Ectodermal cell (in vitro differentiated cells): ENCODE measurements around the gene CAMK2N1.

ENCODE experiments used
- H3K27ac ChIP-seq: 2 replicates; pipeline ENCODE4 v1.7.0; 2013; ENCODE audit warnings: mild to moderate bottlenecking, low read depth, low read length; ENCODE audit not compliant: insufficient read depth, poor library complexity, severe bottlenecking
- H3K27me3 ChIP-seq: 2 replicates; pipeline ENCODE4 v1.7.0; 2013; ENCODE audit warnings: mild to moderate bottlenecking, low read length; ENCODE audit not compliant: insufficient read depth, control insufficient read depth, poor library complexity, severe bottlenecking
- H3K36me3 ChIP-seq: one replicate; pipeline ENCODE4 v1.7.0; 2013; ENCODE audit warnings: low read length; ENCODE audit not compliant: control insufficient read depth, insufficient read depth
- H3K4me1 ChIP-seq: one replicate; pipeline ENCODE4 v1.7.0; 2013; ENCODE audit warnings: low read length; ENCODE audit not compliant: control insufficient read depth, insufficient read depth
- H3K4me3 ChIP-seq: 2 replicates; pipeline ENCODE4 v1.7.0; 2013; ENCODE audit warnings: low read depth, low read length, control low read depth; ENCODE audit not compliant: insufficient read depth
- H3K9me3 ChIP-seq: 2 replicates; pipeline ENCODE4 v1.7.0; 2013; ENCODE audit warnings: mild to moderate bottlenecking, low read length, moderate library complexity; ENCODE audit not compliant: control insufficient read depth
- WGBS, 2 experiments: methylation state at CpG; one replicate each; pipeline ENCODE4 v1.1.7; 2013; ENCODE audit warnings: missing lambda C conversion rate in 2 of 2; 5-methylcytosine and 5-hydroxymethylcytosine counted together

CAMK2N1 gene

GRCh38 chr1:20446796-20447195 lies 39.2 kb downstream of the CAMK2N1 start:
- no peaks in the 10 kb centered on the region for H3K9me3 ChIP-seq
- H3K36me3 ChIP-seq = no peaks in the 10 kb centered on the region
- WGBS, 2 experiments = 92 to 93% methylated on average over 7 of the region's 7 CpGs
- no peak overlapping the region for H3K4me3 ChIP-seq
- peaks cover 21% of the 10 kb centered on the region for H3K4me1 ChIP-seq
- H3K27me3 ChIP-seq = no peaks in the 10 kb centered on the region
- H3K27ac ChIP-seq = no peak overlapping the region

DNA sequence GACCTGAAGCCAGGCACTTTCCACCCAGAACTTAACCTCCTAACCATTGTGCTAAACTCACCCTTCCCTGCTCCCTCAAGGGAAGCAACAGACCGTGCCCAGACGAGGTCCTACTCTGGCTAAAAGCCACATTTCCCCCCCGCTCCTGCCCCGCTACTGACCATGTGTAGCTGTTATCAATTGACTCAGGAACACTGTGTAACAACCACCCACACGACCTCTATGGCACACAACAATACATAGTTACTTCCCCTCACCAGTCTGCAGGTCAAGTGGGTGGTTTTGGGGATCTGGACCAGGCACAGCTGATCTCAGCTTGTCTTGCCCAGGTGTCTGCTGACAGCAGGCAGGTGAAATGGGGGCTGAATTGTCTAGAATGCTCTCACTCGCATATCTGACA lies 40.1 kb downstream of the CAMK2N1 start:
- WGBS, 2 experiments = 86 to 92% methylated on average over 6 of the region's 6 CpGs
- no peaks in the 10 kb centered on the region for H3K9me3 ChIP-seq
- H3K4me1 ChIP-seq = peaks cover 21% of the 10 kb centered on the region
- H3K36me3 ChIP-seq = no peaks in the 10 kb centered on the region
- H3K4me3 ChIP-seq = no peak overlapping the region
- H3K27me3 ChIP-seq = no peaks in the 10 kb centered on the region
- no peak overlapping the region for H3K27ac ChIP-seq

DNA sequence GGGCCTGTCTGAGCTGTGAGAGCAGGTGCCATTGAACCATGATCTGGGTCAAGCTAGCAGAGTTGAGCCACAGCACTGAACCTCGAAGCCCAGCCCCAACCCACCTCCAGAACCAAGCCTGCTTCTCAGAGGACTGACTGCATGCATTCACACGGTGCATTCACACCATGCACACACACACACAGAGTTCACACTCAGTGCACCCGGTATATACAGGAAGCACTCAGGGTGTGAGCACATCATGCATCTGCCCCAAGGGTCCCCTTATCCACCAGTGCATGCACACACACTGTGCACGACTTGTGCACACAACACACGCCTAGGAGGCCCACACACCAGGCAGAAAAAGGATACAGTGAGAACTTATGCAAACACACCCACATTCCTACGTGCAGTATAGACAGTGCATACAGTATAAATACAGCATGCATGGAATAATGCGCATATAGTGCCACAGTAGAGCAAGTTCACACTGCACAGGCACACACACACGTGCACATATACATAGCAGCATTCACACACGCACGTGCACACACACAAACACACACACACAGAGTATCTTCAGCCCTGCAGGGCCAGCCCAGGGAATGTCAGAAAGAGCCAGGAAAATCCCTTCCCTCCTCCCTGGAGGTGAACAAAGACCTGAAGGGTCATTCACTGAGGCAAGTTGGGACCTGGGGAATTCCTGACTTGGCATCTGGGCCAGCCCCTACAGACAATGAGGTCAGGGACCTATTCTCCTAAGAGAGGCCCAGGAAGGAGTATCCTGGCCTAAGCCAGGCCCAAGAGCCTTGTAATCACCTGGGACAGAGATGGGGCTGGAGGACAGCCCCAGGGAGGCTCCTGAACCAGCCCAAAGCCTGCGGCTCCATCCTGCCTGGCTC lies 42.1 kb downstream of the CAMK2N1 start:
- no peaks in the 10 kb centered on the region for H3K36me3 ChIP-seq
- no peaks in the 10 kb centered on the region for H3K9me3 ChIP-seq
- no peak overlapping the region for H3K4me3 ChIP-seq
- no peak overlapping the region for H3K27ac ChIP-seq
- WGBS, 2 experiments = 88 to 89% methylated on average over 11 of the region's 11 CpGs
- no peaks in the 10 kb centered on the region for H3K27me3 ChIP-seq
- peaks cover 21% of the 10 kb centered on the region for H3K4me1 ChIP-seq

GRCh38 chr1:20442920-20443625 lies 42.9 kb downstream of the CAMK2N1 start:
- no peak overlapping the region for H3K27ac ChIP-seq
- H3K27me3 ChIP-seq = no peaks in the 10 kb centered on the region
- no peaks in the 10 kb centered on the region for H3K36me3 ChIP-seq
- H3K4me1 ChIP-seq = peaks cover 16% of the 10 kb centered on the region
- no peak overlapping the region for H3K4me3 ChIP-seq
- H3K9me3 ChIP-seq = no peaks in the 10 kb centered on the region
- WGBS, 2 experiments = 85 to 89% methylated on average over 5 of the region's 5 CpGs

DNA sequence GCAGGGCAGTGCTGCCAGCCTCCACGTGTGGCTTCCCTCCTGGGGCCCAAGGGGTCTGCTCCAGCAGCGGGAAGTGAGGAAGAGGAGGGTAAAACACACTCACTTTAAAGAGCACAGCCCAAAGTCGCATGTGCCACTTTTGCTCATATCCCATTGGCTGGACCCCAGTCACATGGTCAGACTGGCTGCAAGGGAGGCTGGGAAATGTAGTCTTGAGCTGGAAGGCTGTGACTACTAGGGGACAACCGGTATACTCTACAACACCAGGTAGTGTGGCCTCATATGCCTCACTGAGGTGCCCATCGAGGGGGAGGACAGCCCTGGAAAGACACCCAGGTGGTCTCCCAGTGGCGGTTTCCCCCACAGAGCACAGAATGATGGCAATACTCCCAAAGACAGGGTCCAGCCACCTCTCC lies 45.2 kb downstream of the CAMK2N1 start:
- Histone ChIP-seq H3K4me3 (no peak overlapping the region), H3K4me1 (peaks cover 13% of the 10 kb centered on the region), H3K27me3 (no peaks in the 10 kb centered on the region), H3K27ac (no peak overlapping the region), H3K9me3 (no peaks in the 10 kb centered on the region), H3K36me3 (no peaks in the 10 kb centered on the region)
- WGBS, 2 experiments = 27 to 31% methylated on average over 6 of the region's 6 CpGs

- H3K9me3 ChIP-seq = no peaks in the 10 kb centered on the region
- no peaks in the 10 kb centered on the region for H3K27me3 ChIP-seq
- no peak overlapping the region for H3K27ac ChIP-seq
- H3K4me3 ChIP-seq = no peak overlapping the region
- no peaks in the 10 kb centered on the region for H3K36me3 ChIP-seq
- H3K4me1 ChIP-seq = peaks cover 13% of the 10 kb centered on the region
Observed at GRCh38 chr1:20439282-20439681, 46.7 kb downstream of the CAMK2N1 start.

DNA sequence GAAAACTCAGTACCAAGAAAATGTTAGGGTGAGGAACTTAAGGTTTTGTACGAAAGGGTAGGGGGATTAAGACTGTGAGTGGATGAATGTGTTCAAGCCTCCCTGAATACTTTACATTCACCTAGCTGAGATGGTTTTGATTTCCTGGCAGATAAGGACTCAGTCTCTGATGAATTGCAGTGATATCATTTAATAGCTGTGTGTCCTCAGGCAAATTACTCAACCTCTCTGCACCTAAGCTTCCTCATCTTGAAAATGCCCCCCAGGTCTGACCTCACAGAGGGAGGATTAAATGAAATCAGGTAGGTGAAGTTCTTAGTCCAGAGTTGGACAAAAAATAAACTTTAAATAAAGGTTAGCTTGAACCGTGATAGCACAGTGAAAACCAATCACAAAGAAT lies 48.4 kb downstream of the CAMK2N1 start:
- Histone ChIP-seq H3K4me1 (no peaks in the 10 kb centered on the region), H3K9me3 (no peaks in the 10 kb centered on the region), H3K27me3 (no peaks in the 10 kb centered on the region), H3K27ac (no peak overlapping the region), H3K4me3 (no peak overlapping the region), H3K36me3 (no peaks in the 10 kb centered on the region)
- WGBS, 2 experiments = 93% methylated on average over 2 of the region's 2 CpGs

DNA sequence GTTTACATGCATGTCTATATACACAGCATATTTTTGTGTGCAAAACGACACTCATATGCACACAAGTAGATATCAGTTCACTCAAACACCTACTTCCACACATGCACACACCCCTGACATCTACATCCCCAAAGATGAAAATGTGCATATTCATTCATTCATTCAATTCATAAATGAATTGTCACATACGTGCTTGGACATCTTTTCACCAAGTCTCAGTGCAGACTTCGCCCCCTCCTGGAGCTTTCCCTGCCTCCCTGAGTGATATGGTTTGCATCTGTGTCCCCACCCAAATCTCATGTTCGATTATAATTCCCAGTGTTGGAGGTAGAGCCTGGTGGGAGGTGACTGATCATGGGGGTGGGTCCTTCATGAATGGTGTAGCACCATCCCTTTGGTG lies 53.1 kb downstream of the CAMK2N1 start:
- 87 to 91% methylated on average over 4 of the region's 4 CpGs for WGBS, 2 experiments
- no peaks in the 10 kb centered on the region for H3K36me3 ChIP-seq
- H3K4me1 ChIP-seq = no peaks in the 10 kb centered on the region
- no peak overlapping the region for H3K27ac ChIP-seq
- H3K4me3 ChIP-seq = no peak overlapping the region
- H3K27me3 ChIP-seq = no peaks in the 10 kb centered on the region
- no peaks in the 10 kb centered on the region for H3K9me3 ChIP-seq
